Common myeloid progenitor, CD34-positive (primary cell): ENCODE data around the gene DISC1.
A peak's percentile ranks its signal among the peaks of the same experiment; 100 is the strongest.

ENCODE experiments used
- CTCF ChIA-PET: fragments of 350-600 bp; sonication (Branson Sonifier 250); formaldehyde crosslinking; loops from one replicate; lab custom pipeline; 2021; ENCODE audit warnings: antibody characterized with exemption; lab: Charles Lee
- POLR2A ChIA-PET: fragments of 350-600 bp; sonication (Branson Sonifier 250); formaldehyde crosslinking; loops from one replicate; lab custom pipeline; 2021; ENCODE audit warnings: antibody characterized with exemption; lab: Charles Lee
- DNase-seq, 3 donors: peaks; one replicate each; pipeline versions ENCODE4 v3.0.0 to v3.0.0-alpha.2; 2013
- H3K27ac ChIP-seq, 2 experiments: 1 replicate in 1 of 2; 2 replicates in 1 of 2; pipeline ENCODE4 v1.7.0; 2013; ENCODE audit warnings: inconsistent platforms in 2 of 2, low read length in 2 of 2, mild to moderate bottlenecking in 2 of 2, low read depth in 1 of 2, moderate library complexity in 1 of 2; ENCODE audit not compliant: severe bottlenecking in 2 of 2, insufficient read depth in 1 of 2, poor library complexity in 1 of 2
- H3K27me3 ChIP-seq, 5 experiments: replicated peaks in 2 of 5; 1 replicate in 3 of 5; 2 replicates in 2 of 5; pipeline versions ENCODE4 v1.6.1 to v1.7.0; 2013; ENCODE audit warnings: low read length in 4 of 5, mild to moderate bottlenecking in 2 of 5, moderate library complexity in 2 of 5, inconsistent platforms in 1 of 5; ENCODE audit not compliant: insufficient read depth in 5 of 5, control insufficient read depth in 4 of 5
- H3K36me3 ChIP-seq, 4 experiments: 1 replicate in 2 of 4; 2 replicates in 2 of 4; pipeline versions ENCODE4 v1.6.1 to v1.7.0; 2013; ENCODE audit warnings: low read length in 3 of 4, control low read depth in 1 of 4, mild to moderate bottlenecking in 1 of 4; ENCODE audit not compliant: control insufficient read depth in 4 of 4, insufficient read depth in 4 of 4
- H3K4me1 ChIP-seq, 4 experiments: 1 replicate in 3 of 4; 2 replicates in 1 of 4; pipeline versions ENCODE4 v1.6.1 to v1.7.1; 2013; ENCODE audit warnings: low read length in 3 of 4, mild to moderate bottlenecking in 3 of 4, control low read depth in 1 of 4, inconsistent platforms in 1 of 4, moderate library complexity in 1 of 4; ENCODE audit not compliant: control insufficient read depth in 4 of 4, insufficient read depth in 4 of 4; ENCODE audit errors: control extremely low read depth in 1 of 4
- H3K4me3 ChIP-seq, 7 experiments: 1 replicate in 4 of 7; 2 replicates in 3 of 7; pipeline versions ENCODE4 v1.5.1 to v1.7.0; 2013; ENCODE audit warnings: mild to moderate bottlenecking in 7 of 7, low read length in 6 of 7, moderate library complexity in 6 of 7, inconsistent platforms in 2 of 7, low read depth in 2 of 7, control low read depth in 1 of 7; ENCODE audit not compliant: insufficient read depth in 4 of 7, control insufficient read depth in 1 of 7; ENCODE audit errors: extremely low read depth in 1 of 7
- H3K9me3 ChIP-seq, 5 experiments: 1 replicate in 4 of 5; 2 replicates in 1 of 5; pipeline versions ENCODE4 v1.6.1 to v1.7.1; 2013; ENCODE audit warnings: low read length in 4 of 5, mild to moderate bottlenecking in 2 of 5, inconsistent platforms in 1 of 5, low read depth in 1 of 5, moderate library complexity in 1 of 5; ENCODE audit not compliant: control insufficient read depth in 4 of 5, insufficient read depth in 2 of 5; ENCODE audit errors: control extremely low read depth in 1 of 5
- WGBS: methylation state at CpG from one replicate; pipeline ENCODE4 v1.1.5; 2013; ENCODE audit not compliant: insufficient coverage; 5-methylcytosine and 5-hydroxymethylcytosine counted together

Gene DISC1

DNA sequence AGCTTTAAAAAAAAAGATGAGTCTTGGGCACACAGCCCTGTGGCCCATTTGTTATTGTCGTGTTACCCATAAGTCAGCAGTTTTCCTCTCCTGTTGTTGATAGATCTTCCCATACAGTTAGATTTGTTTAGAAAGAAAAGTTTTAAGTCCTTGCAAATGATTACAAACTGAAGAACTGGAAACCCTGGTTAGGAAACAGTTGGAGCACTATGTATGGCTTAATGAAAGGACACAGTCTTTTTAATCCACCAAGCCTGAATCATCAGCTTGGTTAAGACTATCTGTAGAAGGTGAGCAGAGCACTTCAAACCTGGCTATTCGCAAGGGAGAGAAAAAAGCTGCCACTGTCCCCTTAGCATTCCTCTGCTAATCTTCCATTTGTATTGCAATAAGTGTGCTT lies 241.0 kb downstream of the DISC1 start:
- H3K36me3 ChIP-seq, result no peaks in the 10 kb centered on the region
- 50% methylated on average over 2 of the region's 2 CpGs for WGBS
- POLR2A ChIA-PET, result no interaction called here

DNA sequence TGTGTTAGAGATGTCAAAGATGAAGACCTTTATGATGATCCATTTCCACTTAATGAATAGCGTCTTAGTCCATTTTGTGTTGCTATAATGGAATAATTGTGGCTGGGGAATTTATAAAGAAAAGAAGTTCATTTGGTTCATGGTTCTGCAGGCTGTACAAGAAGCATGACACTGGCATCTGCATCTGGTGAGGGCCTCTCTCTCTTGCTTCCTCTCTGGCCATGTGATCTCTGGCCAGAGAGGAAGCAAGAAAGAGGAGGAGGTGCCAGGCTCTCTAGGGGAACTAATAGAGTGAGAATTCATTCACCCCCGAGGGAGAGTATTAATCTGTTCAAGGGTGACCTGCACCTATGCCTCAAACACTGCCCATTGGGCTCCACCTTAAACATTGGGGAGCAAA lies 242.8 kb downstream of the DISC1 start:
- DNase-seq, result peak in 2 of 3 donors; percentile 41 to 62
- ChIA-PET POLR2A (interaction anchor here (0.5 kb wide), 1 partner anchor 238 kb away, joined by 3 read pairs; no protein-coding TSS in a partner anchor), CTCF (interaction anchor here (2.0 kb wide), 1 partner anchor 757 kb away, joined by 5 read pairs; no protein-coding TSS in a partner anchor)
- H3K27me3 ChIP-seq, result no peaks in the 10 kb centered on the region
- 0% methylated on average over 1 of the region's 2 CpGs for WGBS
- no peak overlapping the region for H3K27ac ChIP-seq
- H3K4me1 ChIP-seq, result peaks cover 0 to 14% (median 2%) of the 10 kb centered on the region in 4 experiments
- peaks cover 0 to 6% (median 2%) of the 10 kb centered on the region in 4 experiments for H3K36me3 ChIP-seq
- no peaks in the 10 kb centered on the region for H3K9me3 ChIP-seq
- H3K4me3 ChIP-seq, result no peak overlapping the region

More for the DNA sequence above, 241.0 kb downstream of the DISC1 start:
- peaks cover 0 to 14% (median 2%) of the 10 kb centered on the region in 4 experiments for H3K4me1 ChIP-seq
- no peaks in the 10 kb centered on the region for H3K27me3 ChIP-seq
- CTCF ChIA-PET, result interaction anchor here (1.0 to 2.4 kb wide), 5 partner anchors 11 to 759 kb away, joined by 3 to 11 read pairs (median 5); no protein-coding TSS in a partner anchor
- DNase-seq, result no peak
- H3K27ac ChIP-seq, result no peak overlapping the region
- no peaks in the 10 kb centered on the region for H3K9me3 ChIP-seq
- no peak overlapping the region for H3K4me3 ChIP-seq

DNA sequence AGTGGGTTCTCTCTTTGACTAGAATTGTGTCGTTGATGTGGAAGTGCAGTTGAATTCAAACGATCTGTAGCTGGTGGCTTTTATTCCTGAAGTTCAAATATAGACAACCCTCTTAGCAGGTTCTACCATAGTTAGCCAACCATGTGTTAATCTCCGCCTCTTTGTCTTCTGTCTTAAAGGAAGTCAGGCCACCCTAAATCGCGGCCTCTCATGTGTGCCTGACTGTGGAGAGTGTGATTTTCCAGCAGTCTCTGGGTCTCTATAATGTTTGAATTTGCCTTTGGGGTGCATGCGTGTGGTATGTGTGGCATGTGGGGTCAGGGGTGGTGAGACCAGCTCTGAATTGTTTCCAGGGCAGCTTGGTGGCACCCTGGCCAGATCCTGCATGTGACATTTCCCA lies 244.9 kb downstream of the DISC1 start:
- ChIA-PET POLR2A (no interaction called here), CTCF (no interaction called here)
- peaks cover 0 to 14% (median 2%) of the 10 kb centered on the region in 4 experiments for H3K4me1 ChIP-seq
- H3K9me3 ChIP-seq, result peaks cover 0 to 13% (median 11%) of the 10 kb centered on the region in 5 experiments
- no peaks in the 10 kb centered on the region for H3K27me3 ChIP-seq
- no peak overlapping the region for H3K4me3 ChIP-seq
- peaks cover 0 to 17% (median 8%) of the 10 kb centered on the region in 4 experiments for H3K36me3 ChIP-seq
- 100% methylated on average over 1 of the region's 6 CpGs for WGBS
- H3K27ac ChIP-seq, result no peak overlapping the region
- DNase-seq, result no peak

DNA sequence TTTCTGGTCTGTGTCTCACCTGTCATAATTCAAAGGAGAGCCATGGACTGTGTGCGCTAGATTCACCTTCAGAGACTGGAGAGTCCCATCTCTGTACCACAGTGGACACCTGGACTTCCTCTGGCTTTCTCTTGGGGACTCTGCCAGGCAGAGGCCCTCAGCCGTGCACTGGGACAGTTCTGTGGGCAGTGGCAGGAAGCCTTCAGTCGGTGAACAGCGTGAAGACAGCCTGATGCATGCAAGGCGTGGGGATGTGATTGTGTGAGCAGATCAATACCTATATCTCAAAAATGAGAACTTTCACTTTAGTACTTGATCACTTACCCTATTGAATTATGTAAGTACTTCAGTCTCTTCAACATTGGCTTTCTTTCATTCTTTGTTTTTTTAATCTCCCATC lies 245.3 kb downstream of the DISC1 start:
- no peaks in the 10 kb centered on the region for H3K27me3 ChIP-seq
- no peak overlapping the region for H3K4me3 ChIP-seq
- H3K27ac ChIP-seq, result no peak overlapping the region
- POLR2A ChIA-PET, result no interaction called here
- peaks cover 0 to 15% (median 12%) of the 10 kb centered on the region in 5 experiments for H3K9me3 ChIP-seq
- peaks cover 0 to 14% (median 2%) of the 10 kb centered on the region in 4 experiments for H3K4me1 ChIP-seq
- 45% methylated on average over 2 of the region's 5 CpGs for WGBS
- no peak for DNase-seq
- peaks cover 0 to 17% (median 8%) of the 10 kb centered on the region in 4 experiments for H3K36me3 ChIP-seq
- CTCF ChIA-PET, result no interaction called here

DNA sequence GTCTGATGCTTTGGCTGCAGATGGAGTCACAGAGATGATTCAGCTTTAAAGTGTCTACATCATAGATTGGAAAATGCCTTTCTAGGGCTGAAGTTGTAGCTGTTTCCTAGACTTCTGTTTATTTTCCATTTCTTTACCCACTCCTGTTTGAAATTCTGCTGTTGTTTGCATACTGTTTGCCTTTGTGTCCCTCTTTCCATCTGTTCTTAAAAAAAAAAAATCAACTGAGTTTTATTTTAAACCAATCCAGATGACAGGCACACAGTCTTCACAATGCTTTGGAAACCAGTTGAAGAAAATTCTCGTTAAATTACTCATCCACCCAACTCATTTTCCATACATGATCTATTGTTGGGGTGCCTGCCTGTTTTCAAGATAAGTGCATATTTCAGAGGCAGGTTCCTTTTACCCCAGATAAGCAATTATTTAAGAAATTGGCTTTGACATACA lies 245.9 kb downstream of the DISC1 start:
- ChIA-PET POLR2A (no interaction called here), CTCF (no interaction called here)
- H3K4me3 ChIP-seq, result no peak overlapping the region
- 100% methylated on average over 1 of the region's 1 CpG for WGBS
- peaks cover 0 to 15% (median 12%) of the 10 kb centered on the region in 5 experiments for H3K9me3 ChIP-seq
- no peak overlapping the region for H3K27ac ChIP-seq
- H3K4me1 ChIP-seq, result peaks cover 0 to 14% (median 2%) of the 10 kb centered on the region in 4 experiments
- DNase-seq, result no peak
- H3K27me3 ChIP-seq, result no peaks in the 10 kb centered on the region
- H3K36me3 ChIP-seq, result peaks cover 0 to 17% (median 8%) of the 10 kb centered on the region in 4 experiments

DNA sequence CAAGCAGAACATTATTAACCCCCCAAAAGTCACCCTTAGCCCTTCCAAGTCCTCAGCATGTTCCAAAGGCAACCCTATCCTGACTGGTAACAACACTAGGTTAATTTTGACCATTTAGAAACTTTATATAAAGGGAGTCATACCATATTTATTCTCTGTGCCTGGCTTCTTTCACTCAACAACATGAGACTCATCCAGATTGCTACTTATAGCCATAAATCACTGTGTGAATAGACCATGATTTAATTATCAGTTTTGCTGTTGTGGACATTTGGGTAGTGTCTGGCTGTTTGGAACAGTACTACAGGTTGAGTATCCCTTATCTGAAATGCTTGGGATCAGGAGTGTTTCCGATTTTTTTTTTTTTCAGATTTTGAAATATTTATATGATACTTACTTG lies 252.1 kb downstream of the DISC1 start:
- Histone ChIP-seq H3K4me1 (no peaks in the 10 kb centered on the region), H3K9me3 (peaks cover 0 to 15% (median 12%) of the 10 kb centered on the region in 5 experiments), H3K4me3 (no peak overlapping the region), H3K27ac (no peak overlapping the region), H3K36me3 (peaks cover 0 to 13% (median 5%) of the 10 kb centered on the region in 4 experiments), H3K27me3 (no peaks in the 10 kb centered on the region)
- no peak for DNase-seq
- WGBS, result no CpG with 5 or more reads among the region's 1 CpG
- ChIA-PET POLR2A (no interaction called here), CTCF (no interaction called here)

- DNase-seq, result no peak
- peaks cover 0 to 13% (median 5%) of the 10 kb centered on the region in 4 experiments for H3K36me3 ChIP-seq
- ChIA-PET POLR2A (no interaction called here), CTCF (no interaction called here)
- H3K27ac ChIP-seq, result no peak overlapping the region
- H3K4me3 ChIP-seq, result no peak overlapping the region
- WGBS, result 100% methylated on average over 1 of the region's 1 CpG
- peaks cover 0 to 15% (median 12%) of the 10 kb centered on the region in 5 experiments for H3K9me3 ChIP-seq
- H3K27me3 ChIP-seq, result no peaks in the 10 kb centered on the region
- no peaks in the 10 kb centered on the region for H3K4me1 ChIP-seq
Measured at GRCh38 chr1:231879296-231879695, 252.7 kb downstream of the DISC1 start.
